Mesothelial cell of epicardium (in vitro differentiated cells): ENCODE data around the gene PGBD2. TPM values are rescaled to one million over a fixed set of nuclear protein-coding genes. Genes with fewer than 3 reads are reported as not detected.

Source experiments
- DNase-seq, 2 experiments: peaks; one replicate each; pipeline ENCODE4 v3.0.0; 2021; ENCODE audit warnings: low spot score in 2 of 2; ENCODE audit not compliant: unreplicated experiment in 2 of 2
- H3K27ac Mint-ChIP-seq: 2 replicates; pipeline ENCODE4 v1.8.0; 2021; ENCODE audit warnings: mixed read lengths
- H3K27me3 Mint-ChIP-seq: 2 replicates; pipeline ENCODE4 v1.8.0; 2021; ENCODE audit warnings: low read depth, mixed read lengths
- H3K36me3 Mint-ChIP-seq: 2 replicates; pipeline ENCODE4 v1.8.0; 2021; ENCODE audit warnings: mixed read lengths
- H3K4me1 Mint-ChIP-seq: 2 replicates; pipeline ENCODE4 v1.8.0; 2021; ENCODE audit warnings: mixed read lengths
- H3K4me3 Mint-ChIP-seq: 2 replicates; pipeline ENCODE4 v1.8.0; 2021; ENCODE audit warnings: mild to moderate bottlenecking, moderate library complexity, mixed read lengths
- H3K9me3 Mint-ChIP-seq: 2 replicates; pipeline ENCODE4 v1.8.0; 2021; ENCODE audit warnings: mixed read lengths
- total RNA-seq: library from RNA; stranded (reverse); gene quantifications from 3 replicates; pipeline ENCODE4 v1.2.1, GENCODE V29; 2021
- TF ChIP-seq, protein P1 (sequence below): fragments of 200-600 bp; sonication (generic); IDR thresholded peaks from one replicate; pipeline ENCODE4 v1.5.0; 2021; ENCODE audit warnings: antibody characterized with exemption; ENCODE audit not compliant: unreplicated experiment

The PGBD2 gene
- total RNA-seq, 1 donor from 2014 or later = 8.5 TPM

DNA sequence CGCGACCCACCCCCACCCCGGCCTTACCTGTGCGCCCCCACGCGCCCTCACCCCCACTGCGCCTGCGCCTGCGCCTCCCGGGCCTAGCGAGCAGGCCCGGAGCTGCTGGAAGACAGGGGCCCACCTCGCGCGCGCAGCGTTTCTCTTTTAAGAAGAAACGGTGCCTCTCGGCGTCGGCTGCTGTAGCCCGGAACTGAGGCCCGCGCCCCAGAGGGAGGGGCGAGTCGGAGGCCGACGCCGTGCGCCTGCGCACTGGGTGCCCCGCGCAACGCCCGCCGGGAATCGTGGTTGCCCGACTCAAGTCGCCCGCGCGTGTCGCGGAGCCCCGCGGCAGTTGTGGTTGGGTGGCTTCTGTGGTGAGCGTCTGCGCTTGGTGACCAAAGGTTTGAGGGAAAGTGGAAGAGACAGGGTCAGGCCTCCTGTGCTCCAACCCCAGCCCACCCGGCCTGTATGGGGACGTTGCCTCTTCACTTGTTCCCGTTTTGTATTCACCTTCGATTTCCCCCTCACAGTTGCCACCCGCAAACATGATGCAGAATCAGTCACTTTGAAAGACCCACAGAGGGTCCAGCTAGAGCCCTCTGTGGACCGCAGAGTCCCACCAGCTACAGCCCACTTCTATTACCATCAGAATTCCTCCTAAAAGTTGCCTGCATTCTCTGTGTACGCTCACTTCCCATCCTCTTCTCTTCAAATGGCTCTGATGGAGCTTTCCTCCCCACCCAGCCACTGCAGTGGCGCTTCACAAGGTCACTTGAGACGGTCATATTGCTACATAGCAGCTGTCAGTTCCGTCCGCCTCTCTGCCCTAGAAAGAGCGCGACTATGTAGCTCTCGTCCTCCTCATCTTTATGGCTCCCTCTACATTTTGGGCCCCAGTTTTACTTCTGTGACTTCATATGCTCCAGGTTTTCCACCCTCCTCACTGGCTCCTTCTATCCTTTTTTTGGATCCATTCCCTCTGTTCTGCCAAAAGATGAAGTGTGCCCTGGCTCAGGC is 46.8 kb upstream of the PGBD2 start, which contains the start of gene ZNF692:
Gene ZNF692 (minus strand): TSS at position 195 of the 999 bp plus-strand sequence. CDS start 776 bp downstream, outside the sequence.
- H3K4me3 Mint-ChIP-seq = peak within 1 kb of the TSS; percentile 82
- TF ChIP-seq, protein P1, sequence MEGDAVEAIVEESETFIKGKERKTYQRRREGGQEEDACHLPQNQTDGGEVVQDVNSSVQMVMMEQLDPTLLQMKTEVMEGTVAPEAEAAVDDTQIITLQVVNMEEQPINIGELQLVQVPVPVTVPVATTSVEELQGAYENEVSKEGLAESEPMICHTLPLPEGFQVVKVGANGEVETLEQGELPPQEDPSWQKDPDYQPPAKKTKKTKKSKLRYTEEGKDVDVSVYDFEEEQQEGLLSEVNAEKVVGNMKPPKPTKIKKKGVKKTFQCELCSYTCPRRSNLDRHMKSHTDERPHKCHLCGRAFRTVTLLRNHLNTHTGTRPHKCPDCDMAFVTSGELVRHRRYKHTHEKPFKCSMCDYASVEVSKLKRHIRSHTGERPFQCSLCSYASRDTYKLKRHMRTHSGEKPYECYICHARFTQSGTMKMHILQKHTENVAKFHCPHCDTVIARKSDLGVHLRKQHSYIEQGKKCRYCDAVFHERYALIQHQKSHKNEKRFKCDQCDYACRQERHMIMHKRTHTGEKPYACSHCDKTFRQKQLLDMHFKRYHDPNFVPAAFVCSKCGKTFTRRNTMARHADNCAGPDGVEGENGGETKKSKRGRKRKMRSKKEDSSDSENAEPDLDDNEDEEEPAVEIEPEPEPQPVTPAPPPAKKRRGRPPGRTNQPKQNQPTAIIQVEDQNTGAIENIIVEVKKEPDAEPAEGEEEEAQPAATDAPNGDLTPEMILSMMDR = no peak
- H3K4me1 Mint-ChIP-seq = peaks cover 46% of the 10 kb centered on the region
- H3K9me3 Mint-ChIP-seq = no peaks in the 10 kb centered on the region
- peak within 1 kb of the TSS; percentile 97 for H3K27ac Mint-ChIP-seq
- H3K36me3 Mint-ChIP-seq = peaks cover 5% of the 10 kb centered on the region
- H3K27me3 Mint-ChIP-seq = peaks cover 10% of the 10 kb centered on the region
- DNase-seq = peak; percentile 88 to 95

DNA sequence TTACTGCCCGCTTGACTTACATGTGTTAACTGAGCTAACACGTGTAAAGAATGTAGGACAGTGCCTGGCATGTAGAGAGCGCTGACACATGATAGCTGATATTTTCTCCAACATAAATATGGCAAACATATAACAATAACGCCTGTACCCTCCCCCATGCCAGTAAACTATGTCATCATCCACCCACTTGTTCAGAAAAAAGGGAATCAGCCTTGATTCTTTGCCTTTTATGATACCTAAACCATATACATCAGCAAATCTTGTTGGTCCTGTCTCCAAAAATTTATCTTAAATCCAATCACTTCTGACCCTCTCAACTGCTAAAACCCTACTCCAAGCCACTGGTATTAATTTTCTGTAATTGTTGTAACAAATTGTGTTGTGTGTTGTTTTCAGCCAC is 46.0 kb upstream of the PGBD2 start:
- no peaks in the 10 kb centered on the region for H3K9me3 Mint-ChIP-seq
- peaks cover 10% of the 10 kb centered on the region for H3K27me3 Mint-ChIP-seq
- no peak for DNase-seq
- H3K4me1 Mint-ChIP-seq = peaks cover 47% of the 10 kb centered on the region
- peaks cover 4% of the 10 kb centered on the region for H3K36me3 Mint-ChIP-seq
- peak overlapping the region; percentile 93 for H3K27ac Mint-ChIP-seq
- TF ChIP-seq, protein P1 = no peak
- peak overlapping the region; percentile 82 for H3K4me3 Mint-ChIP-seq

DNA sequence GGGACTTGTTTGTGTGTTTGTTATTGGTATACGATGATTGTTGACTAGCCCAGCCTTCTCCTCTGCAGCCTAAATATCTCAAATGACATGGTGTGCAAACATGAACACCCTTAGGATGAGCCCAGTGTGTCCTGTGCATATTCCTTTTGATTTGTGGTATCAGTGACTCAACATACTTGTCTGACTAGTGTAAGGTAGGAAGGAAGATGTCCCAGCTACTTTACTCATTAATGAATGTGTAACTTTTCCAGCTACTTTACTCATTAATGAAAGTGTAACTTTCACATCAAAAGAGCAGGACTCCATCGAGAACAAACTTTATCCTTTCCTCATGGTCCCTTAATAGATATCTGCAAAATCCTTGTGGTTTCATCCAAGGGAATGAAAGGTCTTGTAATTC is 44.4 kb upstream of the PGBD2 start:
- no peaks in the 10 kb centered on the region for H3K9me3 Mint-ChIP-seq
- H3K27me3 Mint-ChIP-seq = peaks cover 10% of the 10 kb centered on the region
- no peak overlapping the region for H3K4me3 Mint-ChIP-seq

DNA sequence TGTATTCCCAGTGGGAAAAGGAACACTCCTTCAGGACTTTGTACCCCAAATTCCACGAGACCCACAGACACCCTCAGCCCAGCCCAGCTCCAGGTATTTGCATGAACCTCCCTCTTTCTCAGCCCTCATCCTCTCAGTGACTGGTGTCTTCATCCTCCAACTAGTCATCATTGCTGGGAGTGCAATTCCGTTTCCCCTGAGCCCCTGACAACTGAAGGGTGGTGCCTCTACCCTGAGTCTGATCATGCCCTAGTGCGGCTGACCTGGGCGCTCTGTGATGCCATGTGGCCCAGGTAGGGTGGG is 43.4 kb upstream of the PGBD2 start:
- H3K27me3 Mint-ChIP-seq = peaks cover 10% of the 10 kb centered on the region
- DNase-seq = no peak
- peak overlapping the region; percentile 73 for H3K4me3 Mint-ChIP-seq
- no peak overlapping the region for H3K27ac Mint-ChIP-seq
- H3K4me1 Mint-ChIP-seq = peaks cover 34% of the 10 kb centered on the region
- no peaks in the 10 kb centered on the region for H3K9me3 Mint-ChIP-seq
- TF ChIP-seq, protein P1 = no peak
- H3K36me3 Mint-ChIP-seq = no peaks in the 10 kb centered on the region

More for the DNA sequence above, 44.4 kb upstream of the PGBD2 start:
- Mint-ChIP-seq H3K27ac (no peak overlapping the region), H3K4me1 (peaks cover 44% of the 10 kb centered on the region), H3K36me3 (no peaks in the 10 kb centered on the region)
- DNase-seq = no peak
- TF ChIP-seq, protein P1 = no peak

DNA sequence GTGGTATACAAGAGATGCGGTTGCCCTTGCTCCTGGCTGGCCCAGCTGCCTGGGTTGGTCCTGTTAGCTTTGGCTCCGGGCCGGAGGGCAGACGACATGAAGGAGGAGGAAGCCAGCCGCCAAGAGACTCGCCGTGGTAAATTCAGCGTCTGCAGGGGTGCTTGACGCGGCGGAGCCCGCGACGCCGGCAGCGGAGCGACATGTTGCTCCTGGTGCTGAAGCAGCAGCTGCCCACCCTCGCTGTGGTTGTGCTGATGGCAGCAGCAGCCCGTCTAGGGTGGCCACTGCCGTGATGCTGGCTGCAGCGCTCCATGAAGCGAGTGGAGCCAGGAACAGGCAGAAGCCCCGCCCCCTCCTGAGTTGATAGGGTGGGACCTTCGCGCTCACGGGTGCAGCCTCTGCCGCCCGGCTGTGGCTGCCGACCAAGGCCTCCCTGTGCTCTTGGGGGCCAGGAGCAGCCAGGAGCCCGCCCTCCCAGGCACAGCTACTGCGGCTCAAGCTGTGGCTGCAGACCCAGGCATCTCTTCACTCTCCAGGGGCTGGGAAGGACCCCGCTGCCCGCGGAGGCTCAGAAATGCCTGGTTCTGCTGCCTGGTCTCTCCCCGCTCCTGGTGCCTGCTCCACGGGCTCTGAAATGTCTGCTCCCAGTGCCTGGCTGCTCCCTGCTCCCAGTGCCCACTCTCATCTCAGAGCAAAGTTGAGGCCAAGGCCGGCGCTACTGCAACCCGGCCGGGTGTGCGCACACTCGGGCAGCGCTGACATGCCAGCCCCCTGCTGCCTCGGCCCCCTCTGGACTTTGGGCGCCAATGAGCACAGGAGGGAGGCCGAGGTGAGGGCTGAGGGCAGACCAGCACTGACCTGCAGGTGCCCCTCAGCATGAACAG is 42.8 kb upstream of the PGBD2 start:
- peak overlapping the region; percentile 73 for H3K4me3 Mint-ChIP-seq
- DNase-seq = peak; percentile 65 to 82
- TF ChIP-seq, protein P1 = no peak
- H3K36me3 Mint-ChIP-seq = no peaks in the 10 kb centered on the region
- H3K27ac Mint-ChIP-seq = no peak overlapping the region
- peaks cover 28% of the 10 kb centered on the region for H3K4me1 Mint-ChIP-seq
- H3K9me3 Mint-ChIP-seq = no peaks in the 10 kb centered on the region
- peaks cover 10% of the 10 kb centered on the region for H3K27me3 Mint-ChIP-seq
